HCT116 (cell line): ENCODE measurements around the gene SIPA1L3. TPM values are rescaled to one million over a fixed set of nuclear protein-coding genes. Genes with fewer than 3 reads are reported as not detected.

Experiments used
- ATAC-seq: fragments of 200-7000 bp; cut with Tn5 transposase; 2 replicates; pipeline ENCODE4 v1.9.1; 2020; ENCODE audit warnings: mild to moderate bottlenecking, moderate library complexity
- BruUV-seq: library from RNA; stranded (reverse); fragments of 400-500 nt; replicated peaks from 2 replicates; lab custom pipeline; 2021; lab: Mats Ljungman, UMichigan
- CTCF ChIA-PET: fragments of 300-600 bp; sonication (Branson Sonifier 250); formaldehyde crosslinking; loops from one replicate; lab custom pipeline; 2021; ENCODE audit warnings: antibody characterized with exemption; lab: Charles Lee
- POLR2A ChIA-PET: fragments of 300-600, 350-600 bp; sonication (Branson Sonifier 250); formaldehyde crosslinking; loops from one replicate; lab custom pipeline; 2021; ENCODE audit warnings: antibody characterized with exemption; lab: Charles Lee
- RAD21 ChIA-PET, 2 experiments: fragments of 300-600 bp; sonication (Branson Sonifier 250); formaldehyde crosslinking; loops; one replicate each; lab custom pipeline; 2023; ENCODE audit warnings: low total read pairs in 2 of 2; ENCODE audit not compliant: uncharacterized antibody in 2 of 2, unreplicated experiment in 2 of 2, low non-redundant PET in 1 of 2; lab: Charles Lee
- DNase-seq: peaks from one replicate; pipeline ENCODE4 v3.0.0-alpha.2; 2010; ENCODE audit warnings: low read depth, low spot score
- H2AFZ ChIP-seq: fragments of 200-600 bp; shearing (Covaris generic), sonication (generic); 2 replicates; pipeline ENCODE4 v1.6.1; 2017; ENCODE audit warnings: low read depth, mixed run types, mixed read lengths, antibody characterized with exemption, low read length; ENCODE audit not compliant: poor library complexity, severe bottlenecking
- H3K27ac ChIP-seq: 2 replicates; pipeline ENCODE4 v1.5.1; 2012; ENCODE audit warnings: low read depth, low read length
- H3K27me3 ChIP-seq: fragments of 200-600 bp; sonication (generic); 2 replicates; pipeline ENCODE4 v1.6.1; 2016; ENCODE audit warnings: mixed run types, low read length, mixed read lengths; ENCODE audit not compliant: insufficient read depth
- H3K36me3 ChIP-seq, 2 experiments: fragments of 200-500 bp in 1 of 2; fragments of 200-600 bp in 1 of 2; sonication (Bioruptor generic) in 1 of 2; sonication (generic) in 1 of 2; 2 replicates each; pipeline versions ENCODE4 v1.5.1 to v1.6.1; 2014 to 2016; ENCODE audit warnings: low read length in 2 of 2, inconsistent platforms in 1 of 2, mixed read lengths in 1 of 2, mixed run types in 1 of 2; ENCODE audit not compliant: insufficient read depth in 2 of 2, control insufficient read depth in 1 of 2
- H3K4me1 ChIP-seq, 2 experiments: fragments of 200-600 bp in 1 of 2; sonication (generic) in 1 of 2; 2 replicates each; pipeline versions ENCODE4 v1.5.1 to v1.6.1; 2012 to 2017; ENCODE audit warnings: low read length in 2 of 2, inconsistent platforms in 1 of 2, mild to moderate bottlenecking in 1 of 2, mixed read lengths in 1 of 2, mixed run types in 1 of 2, moderate library complexity in 1 of 2; ENCODE audit not compliant: insufficient read depth in 2 of 2, control insufficient read depth in 1 of 2
- H3K4me2 ChIP-seq: fragments of 200-600 bp; sonication (generic); 2 replicates; pipeline ENCODE4 v1.6.1; 2017; ENCODE audit warnings: mixed run types, low read length, mixed read lengths
- H3K4me3 ChIP-seq, 2 experiments: fragments of 200-600 bp in 1 of 2; sonication (generic) in 1 of 2; replicated peaks in 1 of 2; 2 replicates each; pipeline ENCODE4 v1.5.1; 2011 to 2016; ENCODE audit warnings: low read length in 2 of 2, control low read depth in 1 of 2, low read depth in 1 of 2, mild to moderate bottlenecking in 1 of 2, mixed read lengths in 1 of 2, mixed run types in 1 of 2
- H3K79me2 ChIP-seq: fragments of 200-600 bp; sonication (generic); 2 replicates; pipeline ENCODE4 v1.6.1; 2017; ENCODE audit warnings: mild to moderate bottlenecking, mixed run types, low read length, moderate library complexity, mixed read lengths; ENCODE audit not compliant: insufficient read depth
- H3K9ac ChIP-seq: fragments of 200-600 bp; sonication (generic); 2 replicates; pipeline ENCODE4 v1.6.1; 2016; ENCODE audit warnings: low read length, mixed read lengths
- H3K9me2 ChIP-seq: fragments of 200-600 bp; sonication (generic), shearing (Covaris generic); 2 replicates; pipeline ENCODE4 v1.6.1; 2017; ENCODE audit warnings: mixed run types, mild to moderate bottlenecking, moderate library complexity; ENCODE audit not compliant: insufficient read depth
- H3K9me3 ChIP-seq, 2 experiments: fragments of 200-500 bp in 1 of 2; fragments of 200-600 bp in 1 of 2; sonication (Bioruptor generic) in 1 of 2; sonication (generic) in 1 of 2; 2 replicates each; pipeline ENCODE4 v1.6.1; 2014 to 2017; ENCODE audit warnings: low read length in 2 of 2, mixed read lengths in 2 of 2, inconsistent platforms in 1 of 2, low read depth in 1 of 2, mild to moderate bottlenecking in 1 of 2, mixed run types in 1 of 2, moderate library complexity in 1 of 2; ENCODE audit not compliant: control insufficient read depth in 1 of 2, insufficient read depth in 1 of 2
- H4K20me1 ChIP-seq: fragments of 200-600 bp; sonication (generic), shearing (Covaris generic); 2 replicates; pipeline ENCODE4 v1.6.1; 2017; ENCODE audit warnings: mixed run types, mild to moderate bottlenecking, moderate library complexity; ENCODE audit not compliant: insufficient read depth
- CBX3 ChIP-seq: IDR thresholded peaks from 2 replicates; pipeline ENCODE4 v1.6.1; 2012; ENCODE audit warnings: low read depth
- CEBPB ChIP-seq: IDR thresholded peaks from 2 replicates; pipeline ENCODE4 v1.6.1; 2012; ENCODE audit warnings: low read depth
- CTCF ChIP-seq, 3 experiments: fragments of 200-600 bp in 1 of 3; sonication (generic) in 1 of 3; IDR thresholded peaks in 2 of 3; conservative IDR thresholded peaks in 1 of 3; 2 replicates each; pipeline ENCODE4 v1.5.1; 2012 to 2017; ENCODE audit warnings: low read depth in 2 of 3, low read length in 2 of 3, antibody characterized with exemption in 1 of 3, borderline replicate concordance in 1 of 3, control low read depth in 1 of 3, mild to moderate bottlenecking in 1 of 3, mixed read lengths in 1 of 3, mixed run types in 1 of 3, moderate library complexity in 1 of 3; ENCODE audit not compliant: insufficient read depth in 1 of 3
- EGR1 ChIP-seq: IDR thresholded peaks from 2 replicates; pipeline ENCODE4 v1.6.1; 2012; ENCODE audit warnings: low read depth
- ELF1 ChIP-seq: IDR thresholded peaks from 2 replicates; pipeline ENCODE4 v1.6.1; 2012; ENCODE audit warnings: low read depth, borderline replicate concordance
- EZH2 ChIP-seq: fragments of 200-600 bp; sonication (generic); IDR thresholded peaks from 2 replicates; pipeline ENCODE4 v1.6.1; 2017; ENCODE audit warnings: antibody characterized with exemption, mixed run types
- EZH2phosphoT487 ChIP-seq: fragments of 200-600 bp; IDR thresholded peaks from 2 replicates; pipeline ENCODE4 v1.6.1; 2018; ENCODE audit warnings: antibody characterized with exemption, borderline replicate concordance
- JUND ChIP-seq: IDR thresholded peaks from 2 replicates; pipeline ENCODE4 v1.6.1; 2012
- POLR2AphosphoS5 ChIP-seq: IDR thresholded peaks from 2 replicates; pipeline ENCODE4 v1.6.1; 2011; ENCODE audit warnings: mild to moderate bottlenecking, low read depth, low read length, moderate library complexity
- RAD21 ChIP-seq: IDR thresholded peaks from 2 replicates; pipeline ENCODE4 v1.6.1; 2012; ENCODE audit warnings: low read depth, mild to moderate bottlenecking
- REST ChIP-seq: IDR thresholded peaks from 2 replicates; pipeline ENCODE4 v1.6.1; 2012; ENCODE audit warnings: low read depth
- SIN3A ChIP-seq: IDR thresholded peaks from 2 replicates; pipeline ENCODE4 v1.6.1; 2012; ENCODE audit warnings: low read depth
- SP1 ChIP-seq: IDR thresholded peaks from 2 replicates; pipeline ENCODE4 v1.6.1; 2012; ENCODE audit warnings: low read depth
- SRF ChIP-seq: IDR thresholded peaks from 2 replicates; pipeline ENCODE4 v1.6.1; 2012; ENCODE audit warnings: low read depth
- ZFX ChIP-seq: fragments of 450-650 bp; IDR thresholded peaks from 2 replicates; pipeline ENCODE4 v1.6.1; 2017
- ZNF274 ChIP-seq: fragments of 200-500 bp; sonication (Bioruptor generic); IDR thresholded peaks from 2 replicates; pipeline ENCODE4 v1.6.1; 2014; ENCODE audit warnings: mild to moderate bottlenecking, low read depth, low read length, inconsistent platforms
- intact Hi-C: fragments of 100-400 bp; cut with micrococcal nuclease; formaldehyde crosslinking; loops from 2 replicates; pipeline ENCODE4 v1.10.0; 2022
- total RNA-seq: library from RNA; stranded (reverse); gene quantifications from one replicate; pipeline ENCODE4 v1.2.1, GENCODE V29; 2021; ENCODE audit not compliant: unreplicated experiment
- TF ChIP-seq, protein P1 (sequence below): IDR thresholded peaks from 2 replicates; pipeline ENCODE4 v1.6.1; 2012
- TF ChIP-seq, protein P2 (sequence below): IDR thresholded peaks from 2 replicates; pipeline ENCODE4 v1.6.1; 2012

SIPA1L3 gene
- total RNA-seq, 1 experiment from 2014 or later, result 41.8 TPM

GRCh38 chr19:38172001-38172400, 265.0 kb downstream of the SIPA1L3 start:
- no peak overlapping the region for H3K27ac ChIP-seq
- ATAC-seq (no peak), DNase-seq (no peak)
- H2AFZ ChIP-seq, result no peak overlapping the region
- no peaks in the 10 kb centered on the region for H4K20me1 ChIP-seq
- CTCF ChIA-PET, result no interaction called here
- H3K9ac ChIP-seq, result no peak overlapping the region
- H3K79me2 ChIP-seq, result no peaks in the 10 kb centered on the region
- POLR2A ChIA-PET, result no interaction called here
- no peaks in the 10 kb centered on the region for H3K9me3 ChIP-seq
- H3K4me1 ChIP-seq, result no peaks in the 10 kb centered on the region
- H3K4me3 ChIP-seq, result no peak overlapping the region
- RAD21 ChIA-PET, result no interaction called here
- TF ChIP-seq CBX3 (no peak), CEBPB (no peak), SIN3A (no peak), ZFX (no peak), EGR1 (no peak), EZH2 (no peak), EZH2phosphoT487 (no peak), CTCF (IDR thresholded peaks at IDR 0.05 in 2 of 3, conservative IDR thresholded peaks at IDR 0.05 in 1 of 3; ENCODE audit: borderline replicate concordance in 1 of 3, insufficient read depth in 1 of 3, low read depth in 2 of 3, low read length in 2 of 3) (no peak), ELF1 (no peak), REST (no peak), ZNF274 (no peak), JUND (no peak), SP1 (no peak), SRF (no peak), RAD21 (no peak), POLR2AphosphoS5 (no peak)
- TF ChIP-seq, protein P1, sequence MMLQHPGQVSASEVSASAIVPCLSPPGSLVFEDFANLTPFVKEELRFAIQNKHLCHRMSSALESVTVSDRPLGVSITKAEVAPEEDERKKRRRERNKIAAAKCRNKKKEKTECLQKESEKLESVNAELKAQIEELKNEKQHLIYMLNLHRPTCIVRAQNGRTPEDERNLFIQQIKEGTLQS, result no peak
- TF ChIP-seq, protein P2, sequence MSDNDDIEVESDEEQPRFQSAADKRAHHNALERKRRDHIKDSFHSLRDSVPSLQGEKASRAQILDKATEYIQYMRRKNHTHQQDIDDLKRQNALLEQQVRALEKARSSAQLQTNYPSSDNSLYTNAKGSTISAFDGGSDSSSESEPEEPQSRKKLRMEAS, result no peak
- H3K4me2 ChIP-seq, result no peak overlapping the region
- peaks cover 0 to 3% of the 10 kb centered on the region in 2 experiments; a peak in 1 of 4 replicates for H3K36me3 ChIP-seq
- H3K27me3 ChIP-seq, result no peaks in the 10 kb centered on the region
- BruUV-seq, result no TSS peak
- no peaks in the 10 kb centered on the region for H3K9me2 ChIP-seq
- intact Hi-C loops, result no loop called here
